CD4-positive, alpha-beta T cell treated with Interferon alpha-2 for 1 hour (primary cell): Measurements from ENCODE around the gene SLC15A2.
A peak's percentile ranks its signal among the peaks of the same experiment; 100 is the strongest.
"Not testable (repeated sequence)": the region's sequence is repeated elsewhere in the genome, so short reads cannot be mapped to it uniquely, and the experiment has no call there.

Experiments
- DNase-seq, 2 donors: peaks; one replicate each; pipeline ENCODE4 v3.0.0-alpha.2; 2020 to 2022

Gene SLC15A2

DNA sequence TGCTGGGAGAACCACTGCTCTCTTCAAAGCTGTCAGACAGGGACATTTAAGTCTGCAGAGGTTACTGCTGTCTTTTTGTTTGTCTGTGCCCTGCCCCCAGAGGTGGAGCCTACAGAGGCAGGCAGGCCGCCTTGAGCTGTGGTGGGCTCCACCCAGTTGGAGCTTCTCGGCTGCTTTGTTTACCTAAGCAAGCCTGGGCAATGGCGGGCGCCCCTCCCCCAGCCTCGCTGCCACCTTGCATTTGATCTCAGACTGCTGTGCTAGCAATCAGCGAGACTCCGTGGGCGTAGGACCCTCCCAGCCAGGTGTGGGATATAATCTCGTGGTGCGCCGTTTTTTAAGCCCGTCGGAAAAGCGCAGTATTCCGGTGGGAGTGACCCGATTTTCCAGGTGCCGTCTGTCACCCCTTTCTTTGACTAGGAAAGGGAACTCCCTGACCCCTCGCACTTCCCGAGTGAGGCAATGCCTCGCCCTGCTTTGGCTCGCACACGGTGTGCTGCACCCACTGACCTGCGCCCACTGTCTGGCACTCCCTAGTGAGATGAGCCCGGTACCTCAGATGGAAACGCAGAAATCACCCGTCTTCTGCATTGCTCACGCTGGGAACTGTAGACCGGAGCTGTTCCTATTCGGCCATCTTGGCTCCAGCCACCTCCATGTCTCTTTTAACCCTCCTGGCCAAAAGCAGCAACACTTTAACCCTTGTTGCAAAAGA, 44.1 kb downstream of the SLC15A2 start:
- not testable (repeated sequence) for DNase-seq

DNA sequence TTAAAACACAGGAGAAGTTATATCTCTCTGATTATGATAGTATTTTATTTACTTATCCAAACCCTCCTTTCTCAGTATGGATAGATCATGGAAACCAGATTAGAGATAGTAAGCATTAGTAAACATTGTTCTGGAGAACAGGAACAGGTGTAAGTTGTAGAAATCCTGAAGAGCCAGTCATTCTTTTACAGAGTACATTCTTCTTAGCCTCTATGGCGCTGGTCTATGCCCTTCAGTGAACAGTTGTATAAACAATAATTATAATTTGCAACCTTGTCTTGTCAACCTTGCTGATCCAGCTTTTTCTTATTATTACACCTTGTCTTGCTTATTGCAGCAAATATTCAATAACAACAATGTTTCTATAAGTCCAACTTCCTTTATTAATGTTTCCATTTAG, 47.4 kb downstream of the SLC15A2 start:
- no peak for DNase-seq

DNA sequence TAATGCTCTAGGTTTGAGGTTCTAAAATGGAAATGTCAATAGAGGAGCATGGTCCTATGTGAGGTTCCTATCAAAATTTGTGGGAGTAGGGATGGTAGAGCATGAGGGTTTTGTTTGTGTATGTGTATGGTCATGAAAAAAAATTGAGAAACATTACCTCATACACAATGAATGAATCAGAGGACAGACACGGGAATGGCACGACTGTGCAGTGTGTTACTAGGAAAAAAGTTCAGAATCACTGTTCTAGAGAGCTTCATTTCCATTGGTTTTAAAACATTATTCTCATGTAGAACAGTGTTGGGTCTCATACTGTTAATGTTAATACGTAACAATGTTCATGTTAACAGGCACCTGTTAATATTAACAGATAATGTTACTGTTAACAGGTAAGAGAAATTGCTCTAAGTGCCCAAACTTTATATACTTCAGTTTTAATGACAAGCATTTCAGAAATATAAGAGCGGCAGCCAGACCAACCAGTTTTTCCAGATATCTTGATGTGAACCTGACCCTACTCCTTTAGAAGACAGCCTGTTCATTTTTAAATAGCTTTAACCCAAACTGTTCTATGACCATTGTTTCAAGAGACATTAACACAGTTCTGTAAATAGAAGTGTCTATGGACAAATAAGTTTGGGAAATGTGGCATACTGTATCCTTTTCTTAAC, 48.0 kb downstream of the SLC15A2 start:
- no peak for DNase-seq

DNA sequence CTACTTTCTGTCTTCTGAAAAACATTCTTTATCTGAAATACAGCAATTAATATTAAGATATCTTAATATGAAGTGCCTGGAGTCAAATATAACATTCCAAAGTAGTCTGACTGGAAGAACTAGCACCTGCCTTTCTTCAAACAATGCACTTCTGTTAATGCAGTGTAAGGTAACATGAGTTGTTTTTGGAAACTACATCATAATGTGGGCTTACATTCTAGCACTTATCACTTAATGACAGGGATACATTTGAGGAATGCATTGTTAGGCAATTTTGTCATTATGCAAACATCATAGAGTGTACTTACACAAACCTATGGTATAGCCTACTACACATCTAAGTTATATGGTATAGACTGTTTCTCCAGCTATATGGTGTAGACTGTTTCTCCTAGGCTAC, 49.2 kb downstream of the SLC15A2 start:
- no peak for DNase-seq

DNA sequence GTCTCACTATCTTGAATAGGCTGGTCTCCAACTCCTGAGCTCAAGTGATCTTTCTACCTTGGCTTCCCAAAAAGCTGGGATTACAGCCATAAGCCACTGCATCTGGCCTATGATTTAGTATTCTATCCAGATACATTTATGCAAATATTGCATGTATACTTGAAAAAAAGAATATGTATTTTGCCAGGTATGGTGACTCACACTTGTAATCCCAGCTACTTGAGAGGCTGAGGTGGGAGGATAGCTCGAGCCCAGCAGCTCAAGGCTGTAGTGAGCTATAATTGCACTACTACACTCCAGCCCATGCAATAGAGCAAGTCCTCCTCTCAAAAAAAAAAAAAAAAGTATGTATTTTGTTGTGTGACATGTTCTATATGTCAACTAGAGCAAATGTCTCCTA, 54.4 kb downstream of the SLC15A2 start:
- no peak for DNase-seq

DNA sequence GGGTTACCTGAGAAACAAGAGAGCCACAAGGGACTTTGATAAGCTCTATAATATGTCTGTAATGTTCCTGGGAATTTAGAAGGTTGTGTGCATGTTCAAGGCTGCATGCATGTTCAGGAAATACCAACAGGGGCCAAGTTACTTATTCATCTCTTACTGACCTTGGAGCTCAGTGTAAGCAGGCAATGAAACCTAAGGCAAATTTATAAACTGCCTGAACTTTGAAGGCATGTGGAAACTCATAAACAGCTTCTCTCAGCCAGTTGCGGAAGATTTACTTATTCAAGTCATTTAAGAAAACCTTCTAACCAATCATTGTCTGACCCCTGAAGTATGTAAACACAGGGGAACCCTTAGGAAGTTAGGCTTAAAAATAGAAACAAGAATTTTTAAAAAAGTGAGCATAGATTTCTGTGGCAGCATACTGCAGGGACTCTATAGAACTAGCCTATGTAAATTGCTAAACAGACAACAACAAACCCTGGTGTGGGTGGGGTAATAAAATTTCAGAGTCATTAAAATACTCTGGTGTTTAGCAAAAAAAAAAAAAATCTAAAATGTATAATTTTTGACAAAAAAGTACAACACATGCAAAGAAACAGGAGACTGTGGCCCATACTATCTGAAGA, 57.2 kb downstream of the SLC15A2 start:
- DNase-seq = no peak

DNA sequence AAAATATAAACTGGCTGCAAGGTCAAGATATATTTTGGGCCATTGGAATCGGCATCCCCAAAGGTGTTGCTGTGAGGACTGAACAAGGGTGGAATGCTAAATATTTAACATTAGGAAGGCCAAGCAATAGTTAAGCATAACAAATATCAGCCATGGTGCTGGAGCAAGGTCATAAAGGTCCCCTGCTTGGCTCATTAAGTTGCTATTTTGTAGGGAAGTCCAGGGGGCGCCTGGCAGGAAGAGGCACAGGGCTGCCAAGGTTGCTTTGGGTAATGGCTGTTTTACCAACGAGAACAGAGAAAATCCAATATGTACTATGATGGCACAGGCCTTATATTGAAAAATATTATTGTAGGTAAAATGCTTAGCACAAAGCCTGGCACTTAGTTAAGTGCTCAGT, 62.2 kb downstream of the SLC15A2 start:
- no peak for DNase-seq

DNA sequence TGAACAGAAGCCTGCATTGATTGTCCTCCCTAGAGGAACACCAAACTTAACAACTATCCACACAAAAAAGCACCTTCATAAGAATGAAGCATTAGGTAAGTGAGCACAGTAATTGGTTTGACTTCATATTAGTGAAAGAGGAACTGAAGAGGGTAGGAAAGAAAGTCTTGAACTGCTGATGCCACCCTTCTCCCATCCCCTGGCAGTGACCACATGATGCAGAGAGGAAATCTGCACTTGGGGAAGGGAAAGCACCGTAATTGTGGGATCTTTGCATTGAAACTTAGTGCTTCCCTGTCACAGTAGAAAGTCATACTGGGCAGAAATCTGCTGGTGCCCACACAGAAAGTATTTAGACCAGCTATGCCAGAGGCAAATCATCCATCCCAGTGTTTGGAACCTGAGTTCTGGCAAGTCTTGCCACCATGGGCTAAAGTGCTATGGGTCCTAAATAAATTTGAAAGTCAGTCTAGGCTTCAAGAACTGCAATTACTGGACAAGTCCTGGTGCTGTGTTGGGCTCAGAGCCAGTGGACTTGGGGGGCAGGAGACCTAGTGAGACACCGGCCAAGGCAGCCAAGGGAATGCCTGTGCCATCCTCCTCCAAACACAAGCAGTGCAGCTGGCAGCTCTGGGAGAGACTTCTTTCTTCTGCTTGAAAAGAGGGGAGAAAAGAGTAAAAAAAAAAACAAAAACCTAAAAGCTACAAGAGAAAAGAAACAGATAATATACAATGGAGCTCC, 63.6 kb downstream of the SLC15A2 start:
- peak; percentile 3 to 33 for DNase-seq

DNA sequence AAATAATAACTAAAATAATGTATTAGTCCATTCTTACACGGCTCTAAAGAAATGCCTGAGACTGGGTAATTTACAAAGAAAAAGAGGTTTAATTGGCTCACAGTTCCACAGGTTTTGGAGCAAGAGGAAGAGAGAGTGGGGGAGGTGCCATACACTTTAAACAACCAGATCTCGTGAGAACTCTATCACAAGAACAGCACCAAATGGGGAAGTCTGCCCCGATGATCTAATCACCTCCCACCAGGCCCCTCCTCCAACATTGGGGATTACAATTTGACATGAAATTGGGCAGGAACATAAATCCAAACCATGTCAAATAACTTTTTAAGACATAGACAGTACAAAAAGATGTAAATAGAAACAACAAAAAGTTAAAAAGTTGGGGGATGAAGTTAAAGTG, 64.6 kb downstream of the SLC15A2 start:
- no peak for DNase-seq

DNA sequence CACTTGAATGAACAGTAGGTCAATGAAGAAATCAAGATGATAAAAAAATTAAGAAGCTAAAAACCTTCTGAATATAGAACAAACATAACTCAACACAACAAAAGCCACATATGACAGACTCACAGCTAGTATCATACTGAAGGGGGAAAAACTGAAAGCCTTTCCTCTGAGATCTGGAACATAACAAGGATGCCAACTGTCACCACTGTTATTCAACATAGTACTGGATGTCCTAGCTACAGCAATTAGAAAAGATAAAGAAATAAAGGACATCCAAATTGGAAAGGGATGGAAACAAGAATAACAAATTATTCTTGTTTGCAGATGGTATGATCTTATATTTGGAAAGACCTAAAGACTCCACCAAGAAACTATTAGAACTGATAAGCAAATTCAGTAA, 67.1 kb downstream of the SLC15A2 start:
- no peak for DNase-seq

DNA sequence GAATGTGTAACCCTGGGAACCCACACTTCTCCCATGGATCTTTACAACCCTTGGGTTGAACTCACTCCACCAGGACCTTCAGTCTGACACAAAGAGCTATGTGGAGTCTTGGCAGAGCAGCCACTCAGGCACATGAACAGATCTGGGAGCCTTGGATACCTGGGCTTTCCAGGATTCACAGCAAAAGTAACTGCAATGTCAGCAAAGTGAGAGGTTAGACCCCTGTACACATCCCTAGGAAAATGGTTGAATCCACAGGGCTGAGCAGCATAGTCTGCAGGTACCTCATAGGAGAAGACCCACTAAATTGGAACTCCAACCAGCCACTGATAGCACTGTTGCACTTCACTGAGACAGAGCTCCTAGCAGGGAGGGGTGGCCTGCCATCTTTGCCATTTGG, 68.2 kb downstream of the SLC15A2 start:
- no peak for DNase-seq

DNA sequence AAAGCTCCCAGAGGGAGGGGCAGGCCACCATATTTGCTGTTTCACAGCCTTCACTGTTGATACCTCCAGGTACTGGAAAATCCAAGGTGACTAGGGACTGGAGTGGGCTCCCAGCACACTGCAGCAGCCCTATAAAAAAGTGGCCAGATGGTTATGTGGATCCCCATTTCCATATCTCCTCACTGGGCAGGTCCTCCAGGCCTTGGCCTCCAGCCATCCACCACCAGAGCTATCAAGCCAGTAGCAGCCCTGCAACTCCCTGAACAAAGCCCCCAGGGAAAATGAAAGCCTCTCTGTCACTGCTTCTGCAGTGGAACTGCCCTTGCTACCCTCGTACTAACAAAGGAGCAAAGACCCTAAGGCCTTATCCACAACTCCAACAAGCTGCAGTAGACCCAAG, 69.4 kb downstream of the SLC15A2 start:
- DNase-seq = no peak

DNA sequence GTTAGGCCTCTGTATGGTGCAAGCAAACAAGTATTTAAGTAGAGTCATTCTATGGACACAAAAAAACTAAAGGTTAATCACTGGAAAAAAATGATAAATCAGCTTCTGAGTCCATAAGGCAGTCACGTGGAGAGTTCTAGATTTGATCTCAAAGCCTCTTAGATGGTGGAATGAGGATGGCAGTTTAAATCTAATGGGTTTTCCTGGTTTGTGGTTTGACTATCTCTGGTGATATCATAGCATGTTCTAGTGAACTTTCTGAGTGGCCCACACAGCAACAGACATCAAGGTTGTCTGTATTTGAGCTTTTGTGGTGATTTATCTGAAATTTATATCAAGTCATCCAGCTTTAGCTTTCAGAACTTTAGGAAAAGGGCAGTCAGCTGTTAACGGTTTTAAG, 75.4 kb downstream of the SLC15A2 start:
- DNase-seq = no peak

DNA sequence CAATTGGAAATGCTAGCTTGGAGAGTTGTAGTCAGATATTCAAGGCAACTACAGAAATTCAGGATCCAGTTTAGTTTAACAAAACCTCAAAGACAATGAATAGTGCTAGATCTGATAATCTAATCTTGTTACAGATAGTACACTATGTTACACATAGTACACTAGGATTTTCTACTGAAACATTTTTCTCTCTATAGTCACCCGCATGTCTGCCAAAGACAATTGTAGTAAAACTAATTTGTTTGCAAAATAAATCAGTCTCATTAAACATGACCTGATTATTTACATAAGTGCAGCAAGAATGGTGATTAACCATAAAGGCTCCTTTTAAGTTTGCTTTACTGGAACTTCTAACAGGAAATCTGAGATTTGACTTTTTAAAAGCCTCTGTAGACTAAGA, 75.8 kb downstream of the SLC15A2 start:
- no peak for DNase-seq

DNA sequence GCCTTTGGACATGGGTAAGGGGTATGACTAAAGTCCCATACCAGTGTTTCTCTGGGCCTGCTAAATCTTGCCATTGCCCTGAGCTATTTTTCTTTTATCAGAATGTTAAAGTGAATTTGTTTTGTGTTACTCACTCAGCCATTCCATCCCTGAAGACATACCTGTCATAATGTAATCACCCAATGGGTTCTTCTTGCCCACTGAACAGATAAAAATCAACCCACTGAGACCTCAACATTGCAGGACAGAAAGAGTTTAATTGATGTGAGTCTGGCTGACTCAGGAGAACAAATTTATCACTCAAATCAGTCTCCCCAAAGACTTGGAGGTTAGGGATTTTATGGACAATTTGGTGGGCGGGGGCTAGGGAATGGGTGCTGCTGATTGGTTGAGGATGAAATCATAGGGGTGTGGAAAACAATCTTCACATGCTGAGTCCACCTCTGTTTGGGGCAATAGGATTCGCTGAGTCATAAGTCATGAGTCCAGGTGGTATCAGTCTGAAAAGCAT, 80.5 kb downstream of the SLC15A2 start:
- no peak for DNase-seq

DNA sequence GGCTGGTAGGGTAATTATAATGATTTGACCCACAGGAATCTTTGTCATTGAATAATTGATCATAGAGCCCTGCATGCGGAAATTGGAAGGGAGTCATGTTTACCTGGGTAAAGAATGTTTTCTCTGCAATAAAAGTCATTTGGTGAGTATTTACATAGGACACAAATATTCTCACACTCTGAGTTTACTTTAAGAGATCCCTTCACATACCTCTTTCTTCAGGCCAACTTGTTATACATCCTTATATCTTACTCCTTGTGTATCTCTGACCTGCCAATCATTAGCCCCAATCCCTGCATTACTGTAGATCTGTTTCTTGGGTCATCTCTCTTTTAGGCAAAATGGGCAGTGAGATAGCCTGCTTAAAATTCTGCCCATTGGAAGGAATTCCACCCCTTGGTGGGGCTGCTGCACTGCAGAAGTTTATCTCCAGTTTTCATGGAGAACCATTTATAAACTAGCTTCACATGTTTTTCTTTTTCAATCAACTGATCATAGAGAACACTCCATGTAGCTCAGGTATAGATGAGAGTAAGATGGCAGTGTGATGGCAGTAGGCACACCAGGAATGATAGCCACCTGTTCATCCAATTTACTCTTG, 81.6 kb downstream of the SLC15A2 start:
- DNase-seq = no peak

DNA sequence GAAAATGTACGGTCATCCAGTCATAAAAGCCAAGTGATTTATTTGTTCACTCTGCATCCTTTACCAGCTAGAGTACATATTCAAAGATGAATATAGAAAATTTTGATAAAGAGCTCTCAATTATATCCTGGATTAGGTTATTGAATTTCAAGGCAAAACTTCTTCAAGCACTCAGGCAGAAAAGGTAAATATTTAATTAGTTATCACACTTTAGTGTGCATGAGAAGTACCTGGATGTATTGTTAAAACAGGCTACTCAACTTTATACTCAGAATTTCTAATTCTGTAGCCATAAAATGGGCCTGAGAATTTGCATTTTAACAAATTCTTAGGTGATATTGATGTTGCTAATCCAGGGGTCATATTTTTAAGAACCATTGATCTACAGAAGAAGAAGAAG, 82.5 kb downstream of the SLC15A2 start:
- no peak for DNase-seq

DNA sequence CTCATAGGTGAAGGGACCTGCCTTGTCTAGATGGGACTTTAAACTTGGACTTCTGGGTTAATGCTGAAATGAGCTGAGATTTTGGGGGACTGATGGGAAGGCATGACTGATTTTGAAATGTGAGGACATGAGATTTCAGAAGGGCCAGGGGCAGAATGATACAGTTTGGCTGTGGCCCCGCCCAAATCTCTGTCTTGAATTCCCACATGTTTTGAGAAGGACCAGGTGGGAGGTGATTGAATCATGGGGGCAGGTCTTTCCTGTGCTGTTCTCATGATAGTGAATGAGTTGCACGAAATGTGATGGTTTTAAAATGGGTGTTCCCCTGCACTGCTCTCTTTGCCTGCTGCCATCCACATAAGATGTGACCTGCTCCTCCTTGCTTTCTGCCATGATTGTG, 85.0 kb downstream of the SLC15A2 start:
- DNase-seq = no peak

DNA sequence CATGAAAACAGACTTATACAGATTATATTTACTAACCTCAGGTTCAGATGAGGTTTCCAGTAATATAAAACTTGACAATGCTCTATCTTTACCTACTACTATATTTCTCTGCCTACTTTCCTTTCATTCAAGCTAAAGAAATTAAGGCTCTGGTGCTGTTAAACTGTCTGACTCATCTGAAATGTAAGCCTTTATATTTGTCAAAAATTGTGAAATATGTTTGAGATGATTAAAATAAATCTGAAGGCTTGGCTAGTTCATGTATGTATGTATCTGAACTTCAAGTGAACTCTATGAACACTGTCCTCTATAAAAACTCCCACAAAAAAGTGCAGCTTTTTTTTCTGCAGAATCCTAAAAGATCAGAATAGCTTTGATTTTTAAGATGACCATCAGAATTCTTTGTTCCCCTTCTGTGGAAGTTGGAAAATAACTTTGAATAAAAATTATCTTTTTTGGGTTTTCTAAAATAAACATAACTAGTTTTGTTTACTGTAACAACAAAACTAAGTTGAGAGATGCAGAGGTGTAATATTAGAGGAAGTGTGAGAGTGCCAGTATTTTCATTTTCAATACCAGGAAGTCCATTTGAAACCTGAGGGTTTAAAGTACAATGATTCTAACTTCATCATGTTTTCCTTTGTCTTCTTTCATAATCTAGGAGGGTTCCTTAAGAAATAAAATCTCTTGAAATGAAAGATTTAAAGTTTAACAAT, 85.7 kb downstream of the SLC15A2 start:
- DNase-seq = no peak

DNA sequence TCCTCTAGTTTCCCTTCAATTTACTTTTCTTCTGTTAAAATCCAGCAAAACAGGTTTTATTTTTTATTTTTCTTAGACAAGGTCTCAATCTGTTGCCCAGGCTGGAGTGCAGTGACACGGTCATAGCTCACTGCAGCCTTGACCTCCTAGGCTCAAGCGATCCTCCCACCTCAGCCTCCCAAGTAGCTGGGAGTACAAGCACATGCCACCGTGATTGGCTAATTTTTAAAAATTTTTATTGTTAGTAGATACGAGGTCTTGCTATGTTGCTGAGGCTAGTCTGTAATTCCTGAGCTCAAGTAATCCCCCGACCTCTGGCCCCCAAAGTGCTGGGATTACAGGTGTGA, 86.2 kb downstream of the SLC15A2 start:
- no peak for DNase-seq

DNA sequence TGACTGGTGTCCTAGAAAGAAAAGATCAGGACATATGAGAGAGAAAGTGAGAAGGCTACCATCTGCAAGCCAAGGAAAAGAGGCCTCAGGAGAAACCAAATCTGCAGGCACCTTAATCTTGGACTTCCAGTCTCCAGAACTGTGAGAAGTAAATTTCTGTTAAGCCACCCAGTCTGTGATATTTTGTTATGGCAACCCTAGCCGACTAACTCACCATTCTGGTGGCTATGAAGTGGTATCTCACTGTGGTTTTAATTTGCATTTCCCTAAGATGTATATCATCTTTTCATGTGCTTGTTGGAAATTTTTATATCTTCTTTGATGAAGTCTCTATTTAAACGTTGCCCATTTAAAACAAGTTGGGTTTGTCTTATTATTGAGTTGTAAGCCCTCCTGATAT, 87.3 kb downstream of the SLC15A2 start:
- DNase-seq = no peak

DNA sequence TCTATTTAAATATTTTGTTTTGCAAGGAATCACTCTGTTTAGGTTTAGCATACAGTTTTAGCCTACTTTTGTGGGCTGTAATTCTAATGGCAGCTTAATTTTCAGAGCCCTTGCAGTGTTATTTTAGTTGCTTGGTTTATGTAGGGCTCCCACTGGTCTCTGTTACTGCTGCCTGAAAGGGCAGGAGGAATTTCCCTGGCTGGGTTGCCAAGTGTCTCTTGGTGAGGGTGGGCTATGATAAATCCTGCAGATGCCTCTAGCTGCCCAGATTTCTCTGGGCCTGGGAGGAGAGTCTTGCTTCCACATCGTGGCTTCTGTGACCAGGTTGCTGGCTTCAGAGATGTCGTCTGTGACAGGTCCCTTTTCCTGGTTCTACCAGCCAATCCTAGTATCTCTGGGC, 91.6 kb downstream of the SLC15A2 start:
- no peak for DNase-seq

DNA sequence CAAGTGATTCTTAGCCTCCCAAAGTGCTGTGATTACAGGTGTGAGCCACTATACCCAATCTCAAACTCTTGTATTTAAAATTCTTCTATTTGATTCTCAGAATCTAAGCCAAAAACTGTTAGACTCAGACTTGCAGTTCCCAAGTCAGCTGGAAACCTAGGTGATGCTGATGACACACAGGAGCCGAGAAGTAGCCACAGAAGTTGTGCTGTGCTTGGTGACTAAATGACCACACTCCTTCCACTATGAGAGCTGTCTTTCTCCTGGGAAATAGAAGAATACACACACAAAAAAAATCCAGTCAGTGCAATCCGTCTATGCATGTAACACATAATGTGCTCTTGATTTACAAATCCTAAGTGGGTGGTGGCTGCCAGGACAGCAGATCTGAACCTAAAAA, 93.9 kb downstream of the SLC15A2 start:
- no peak for DNase-seq
